Iris pigment epithelial cell (primary cell): ENCODE measurements around the gene UBE2E3.
"Not testable (repeated sequence)": the region's sequence is repeated elsewhere in the genome, so short reads cannot be mapped to it uniquely, and the experiment has no call there.

ENCODE experiments used
- DNase-seq: peaks from one replicate; pipeline ENCODE4 v3.0.0-alpha.2; 2011; ENCODE audit warnings: low read depth

Gene UBE2E3

GRCh38 chr2:181036445-181036844 is 56.0 kb downstream of the UBE2E3 start:
- DNase-seq = no peak

GRCh38 chr2:181036848-181037603 is 56.6 kb downstream of the UBE2E3 start:
- peak; percentile 85 for DNase-seq

GRCh38 chr2:181037922-181038321 is 57.5 kb downstream of the UBE2E3 start:
- peak; percentile 76 for DNase-seq

GRCh38 chr2:181038796-181039195 is 58.4 kb downstream of the UBE2E3 start:
- DNase-seq = no peak

GRCh38 chr2:181040839-181041238 is 60.4 kb downstream of the UBE2E3 start:
- DNase-seq = not testable (repeated sequence)

- no peak for DNase-seq
Measured at GRCh38 chr2:181041661-181042060, 61.3 kb downstream of the UBE2E3 start.

GRCh38 chr2:181042706-181043105 is 62.3 kb downstream of the UBE2E3 start:
- DNase-seq = no peak

GRCh38 chr2:181046833-181047232 is 66.4 kb downstream of the UBE2E3 start:
- no peak for DNase-seq

- no peak for DNase-seq
Measured at GRCh38 chr2:181047829-181048228, 67.4 kb downstream of the UBE2E3 start.

GRCh38 chr2:181051861-181052522 is 71.6 kb downstream of the UBE2E3 start:
- DNase-seq = no peak

GRCh38 chr2:181052523-181052891 is 72.1 kb downstream of the UBE2E3 start:
- no peak for DNase-seq

- no peak for DNase-seq
Measured at GRCh38 chr2:181054256-181054655, 73.9 kb downstream of the UBE2E3 start.

GRCh38 chr2:181054843-181055242 is 74.4 kb downstream of the UBE2E3 start:
- DNase-seq = peak; percentile 42

GRCh38 chr2:181058378-181059269 is 78.2 kb downstream of the UBE2E3 start:
- peak; percentile 51 for DNase-seq

- DNase-seq = no peak
Measured at GRCh38 chr2:181063696-181064095, 83.3 kb downstream of the UBE2E3 start.

GRCh38 chr2:181065458-181065857 is 85.1 kb downstream of the UBE2E3 start:
- no peak for DNase-seq

- DNase-seq = no peak
Measured at GRCh38 chr2:181066333-181066732, 85.9 kb downstream of the UBE2E3 start.

GRCh38 chr2:181070119-181070835 is 89.9 kb downstream of the UBE2E3 start:
- DNase-seq = peak; percentile 76

GRCh38 chr2:181070836-181071200 is 90.4 kb downstream of the UBE2E3 start:
- DNase-seq = no peak

GRCh38 chr2:181072486-181073235 is 92.3 kb downstream of the UBE2E3 start:
- peak; percentile 73 for DNase-seq

- DNase-seq = peak; percentile 64
Measured at GRCh38 chr2:181073896-181074295, 93.5 kb downstream of the UBE2E3 start.
